GM18505 (cell line): ENCODE data around the gene ARL2BP.

ENCODE experiments used
- ATAC-seq: cut with Tn5 transposase; IDR thresholded peaks from one replicate; pipeline ENCODE4 v1.9.1; 2021; ENCODE audit not compliant: unreplicated experiment
- POLR2A ChIP-seq: IDR thresholded peaks from 4 replicates; pipeline ENCODE4 v1.6.1; 2011; ENCODE audit warnings: borderline replicate concordance; ENCODE audit not compliant: insufficient read depth, insufficient read length; ENCODE audit errors: extremely low read depth

The ARL2BP gene

GRCh38 chr16:57276596-57276995, 31.5 kb downstream of the ARL2BP start:
- no peak for TF ChIP-seq POLR2A
- ATAC-seq: no peak

- no peak for ATAC-seq
Observed at GRCh38 chr16:57277586-57277985, 32.5 kb downstream of the ARL2BP start.

GRCh38 chr16:57278494-57278893, 33.4 kb downstream of the ARL2BP start:
- no peak for TF ChIP-seq POLR2A
- no peak for ATAC-seq

More at GRCh38 chr16:57277586-57277985, 32.5 kb downstream of the ARL2BP start:
- no peak for TF ChIP-seq POLR2A

GRCh38 chr16:57279780-57280638, 35.0 kb downstream of the ARL2BP start:
- no peak for ATAC-seq
- TF ChIP-seq POLR2A: no peak

GRCh38 chr16:57281791-57282190, 36.7 kb downstream of the ARL2BP start:
- no peak for TF ChIP-seq POLR2A

GRCh38 chr16:57282510-57283213, 37.6 kb downstream of the ARL2BP start:
- ATAC-seq: no peak
- TF ChIP-seq POLR2A: no peak

More at GRCh38 chr16:57281791-57282190, 36.7 kb downstream of the ARL2BP start:
- no peak for ATAC-seq

GRCh38 chr16:57283214-57283958, 38.3 kb downstream of the ARL2BP start:
- ATAC-seq: no peak
- TF ChIP-seq POLR2A: no peak

GRCh38 chr16:57283959-57284208, 38.8 kb downstream of the ARL2BP start:
- ATAC-seq: no peak
- TF ChIP-seq POLR2A: no peak

GRCh38 chr16:57284209-57284951, 39.3 kb downstream of the ARL2BP start, which contains the start of gene PLLP:
TSS of gene PLLP (minus strand) at chr16:57284672. CDS start at chr16:57284540, 132 bp downstream.
- TF ChIP-seq POLR2A: no peak

GRCh38 chr16:57284952-57285363, 39.9 kb downstream of the ARL2BP start:
- TF ChIP-seq POLR2A: no peak
- ATAC-seq: no peak

More at GRCh38 chr16:57284209-57284951, 39.3 kb downstream of the ARL2BP start, which contains the start of gene PLLP:
- no peak for ATAC-seq

GRCh38 chr16:57285379-57285778, 40.3 kb downstream of the ARL2BP start:
- TF ChIP-seq POLR2A: no peak

GRCh38 chr16:57289391-57290257, 44.6 kb downstream of the ARL2BP start:
- no peak for TF ChIP-seq POLR2A
- ATAC-seq: no peak

More at GRCh38 chr16:57285379-57285778, 40.3 kb downstream of the ARL2BP start:
- ATAC-seq: no peak

- no peak for TF ChIP-seq POLR2A
- ATAC-seq: no peak
Observed at GRCh38 chr16:57297856-57298255, 52.8 kb downstream of the ARL2BP start.
